GM19043 (cell line): ENCODE data around the gene IL20RA.
"Not testable (repeated sequence)": the region's sequence is repeated elsewhere in the genome, so short reads cannot be mapped to it uniquely, and the experiment has no call there.

Experiments
- ATAC-seq: cut with Tn5 transposase; IDR thresholded peaks from one replicate; pipeline ENCODE4 v1.9.1; 2021; ENCODE audit warnings: low read depth; ENCODE audit not compliant: unreplicated experiment

Gene IL20RA

DNA sequence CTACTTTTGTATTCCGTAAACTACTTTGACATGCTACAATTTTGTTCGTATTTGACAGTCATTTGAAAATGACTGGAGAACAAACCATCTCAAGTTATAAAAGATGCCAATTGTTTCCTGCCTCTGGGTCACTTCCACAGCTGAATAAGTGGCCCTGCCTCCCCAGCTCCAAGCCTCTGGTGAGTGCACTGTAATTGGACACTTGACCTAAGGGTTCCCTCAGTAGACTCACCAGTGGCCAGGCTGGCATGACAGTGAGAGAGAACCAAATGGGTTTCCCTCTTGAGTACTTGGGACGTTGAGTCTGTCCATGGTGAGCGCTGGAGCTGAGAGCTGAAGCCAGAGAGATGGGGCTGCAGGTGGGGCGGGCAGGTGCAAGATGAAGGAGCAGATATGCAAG, 65.6 kb downstream of the IL20RA start:
- ATAC-seq = no peak

DNA sequence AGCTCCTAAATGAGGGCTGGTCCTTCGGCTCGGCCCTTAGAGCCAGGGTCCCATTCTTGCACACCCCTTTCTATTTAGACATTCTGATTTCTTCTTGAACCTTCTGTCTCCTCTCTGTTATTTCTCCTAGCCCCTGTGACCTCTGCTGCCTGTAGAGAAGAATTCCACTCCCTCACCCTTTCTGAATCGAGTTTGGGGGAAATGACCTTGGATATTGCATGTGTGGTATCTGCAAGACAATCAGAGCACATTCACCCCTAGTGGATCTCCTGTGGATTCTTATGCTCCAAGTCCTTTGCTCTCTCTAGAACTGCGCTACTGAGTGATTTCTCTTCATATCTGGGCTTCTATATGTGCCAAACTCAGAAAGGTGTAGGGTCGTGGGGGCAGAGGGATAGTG, 67.7 kb downstream of the IL20RA start:
- no peak for ATAC-seq

DNA sequence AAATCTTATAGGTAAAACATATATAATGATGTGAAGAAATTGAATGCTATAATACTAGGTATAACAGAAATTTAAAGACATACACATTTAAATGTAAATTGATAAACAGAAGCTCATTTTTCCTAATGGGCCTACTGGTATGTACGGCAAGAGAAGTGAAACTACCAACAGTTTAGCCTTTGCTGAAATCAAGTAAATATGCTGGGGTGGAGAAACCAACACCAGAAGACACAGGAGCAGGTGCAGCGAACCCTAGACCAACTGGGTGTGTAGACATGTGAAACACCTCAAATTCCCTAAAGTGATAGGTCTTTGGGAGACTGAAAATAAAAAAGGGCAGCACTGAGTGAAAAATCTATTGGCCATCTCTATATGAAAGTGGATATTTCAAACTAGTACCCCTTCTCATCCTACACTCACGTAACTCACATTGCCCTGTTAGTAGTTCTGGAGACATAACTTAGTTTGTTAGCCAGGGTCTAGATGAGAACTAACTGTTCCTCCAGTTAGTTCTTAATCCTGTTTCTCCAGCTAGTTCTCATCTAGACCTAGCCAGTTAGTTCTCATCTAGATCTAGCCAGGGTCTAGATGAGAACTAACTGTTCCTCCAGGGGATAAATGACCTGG, 69.6 kb downstream of the IL20RA start:
- no peak for ATAC-seq

DNA sequence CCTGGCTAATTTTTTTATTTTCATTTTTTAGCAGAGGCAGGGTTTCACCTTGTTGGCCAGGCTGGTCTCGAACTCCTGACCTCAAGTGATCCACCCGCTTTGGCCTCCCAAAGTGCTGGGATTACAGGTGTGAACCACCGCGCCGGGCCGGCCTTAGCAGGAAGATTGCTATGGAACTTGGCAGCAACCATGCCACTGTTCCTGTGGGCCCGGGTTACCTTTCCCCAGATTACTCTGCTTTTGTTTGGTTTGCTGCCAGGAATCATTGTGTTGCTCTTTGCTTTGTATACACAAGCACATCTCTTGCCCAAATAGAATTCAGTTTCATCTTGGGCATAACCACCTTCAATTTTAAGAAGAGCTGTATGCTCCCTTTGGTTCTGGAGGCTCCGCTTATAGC, 71.0 kb downstream of the IL20RA start:
- not testable (repeated sequence) for ATAC-seq

DNA sequence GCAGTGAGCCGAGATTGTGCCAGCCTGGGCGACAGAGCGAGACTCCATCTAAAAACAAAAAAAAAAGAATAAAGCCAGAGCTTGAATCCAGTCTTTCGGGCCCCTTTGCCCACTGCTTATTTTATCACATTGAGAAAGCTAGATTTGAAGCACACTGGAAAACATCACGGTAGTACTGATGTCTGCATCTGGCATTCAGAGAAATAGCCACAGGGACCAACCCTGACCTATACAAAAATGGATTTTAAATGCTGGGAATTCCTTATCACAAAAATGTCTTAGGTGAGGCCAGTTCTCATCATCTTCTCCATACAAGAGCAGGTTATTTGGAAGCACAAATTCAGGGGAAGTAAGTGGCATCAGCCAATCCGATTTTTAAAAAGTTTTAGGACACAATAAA, 73.2 kb downstream of the IL20RA start:
- no peak for ATAC-seq

DNA sequence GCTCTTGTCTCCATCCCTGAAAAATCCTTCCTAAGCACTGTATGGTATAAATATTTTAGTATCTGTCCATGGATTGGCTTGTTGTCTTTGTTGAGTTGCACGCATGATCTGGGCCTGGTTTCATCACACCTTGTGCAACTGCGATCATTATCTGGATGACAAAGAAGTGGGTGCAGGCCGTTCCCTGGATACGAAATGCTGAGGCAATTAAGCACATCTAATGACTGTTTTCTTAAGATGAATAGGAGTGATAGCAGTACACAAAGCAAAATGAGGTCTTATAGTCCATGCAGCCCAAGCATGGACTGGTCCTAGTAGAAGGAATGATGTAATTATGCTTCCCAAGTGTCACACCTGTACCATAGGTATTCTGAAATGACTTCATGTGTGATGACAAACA, 74.8 kb downstream of the IL20RA start:
- ATAC-seq = no peak

DNA sequence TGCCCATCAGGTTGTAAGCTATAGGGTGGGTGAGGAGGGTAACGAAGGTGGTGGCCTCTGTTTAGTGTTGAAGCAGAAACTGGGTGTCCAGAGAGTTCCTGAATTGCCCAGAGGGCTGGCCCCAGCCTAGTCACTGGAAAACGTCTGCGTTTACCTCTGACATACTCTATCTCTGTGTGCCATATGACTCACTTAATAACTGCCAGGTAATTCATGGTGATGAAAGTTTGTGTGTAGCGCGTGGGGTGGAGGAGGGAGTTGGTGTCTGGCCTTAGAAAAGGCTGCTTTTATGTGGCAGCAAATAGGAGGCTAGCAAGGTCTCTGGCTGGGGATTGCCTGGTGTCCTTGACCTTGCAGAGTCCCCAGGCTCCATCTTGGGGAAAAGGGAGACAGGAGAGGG, 75.3 kb downstream of the IL20RA start:
- ATAC-seq = no peak

DNA sequence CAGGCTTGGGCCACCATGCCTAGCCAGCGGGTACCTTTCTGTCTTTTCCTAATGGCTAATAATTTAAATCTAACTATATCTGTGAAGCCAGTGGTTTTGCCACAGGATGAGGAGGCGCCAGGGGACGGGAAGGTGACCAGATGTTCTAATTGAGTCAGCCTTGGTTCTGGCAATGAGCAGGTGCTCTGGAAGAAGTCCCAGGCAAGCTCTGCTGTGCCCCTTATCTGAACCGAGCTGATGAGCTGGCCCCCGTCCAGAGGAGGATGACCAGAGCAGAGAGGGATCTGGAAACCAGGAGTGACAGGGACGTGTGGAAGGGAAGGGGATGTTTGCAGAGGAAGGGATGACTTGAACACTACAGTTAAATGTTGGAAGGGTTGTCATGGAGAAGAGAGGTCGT, 75.9 kb downstream of the IL20RA start:
- ATAC-seq = no peak

DNA sequence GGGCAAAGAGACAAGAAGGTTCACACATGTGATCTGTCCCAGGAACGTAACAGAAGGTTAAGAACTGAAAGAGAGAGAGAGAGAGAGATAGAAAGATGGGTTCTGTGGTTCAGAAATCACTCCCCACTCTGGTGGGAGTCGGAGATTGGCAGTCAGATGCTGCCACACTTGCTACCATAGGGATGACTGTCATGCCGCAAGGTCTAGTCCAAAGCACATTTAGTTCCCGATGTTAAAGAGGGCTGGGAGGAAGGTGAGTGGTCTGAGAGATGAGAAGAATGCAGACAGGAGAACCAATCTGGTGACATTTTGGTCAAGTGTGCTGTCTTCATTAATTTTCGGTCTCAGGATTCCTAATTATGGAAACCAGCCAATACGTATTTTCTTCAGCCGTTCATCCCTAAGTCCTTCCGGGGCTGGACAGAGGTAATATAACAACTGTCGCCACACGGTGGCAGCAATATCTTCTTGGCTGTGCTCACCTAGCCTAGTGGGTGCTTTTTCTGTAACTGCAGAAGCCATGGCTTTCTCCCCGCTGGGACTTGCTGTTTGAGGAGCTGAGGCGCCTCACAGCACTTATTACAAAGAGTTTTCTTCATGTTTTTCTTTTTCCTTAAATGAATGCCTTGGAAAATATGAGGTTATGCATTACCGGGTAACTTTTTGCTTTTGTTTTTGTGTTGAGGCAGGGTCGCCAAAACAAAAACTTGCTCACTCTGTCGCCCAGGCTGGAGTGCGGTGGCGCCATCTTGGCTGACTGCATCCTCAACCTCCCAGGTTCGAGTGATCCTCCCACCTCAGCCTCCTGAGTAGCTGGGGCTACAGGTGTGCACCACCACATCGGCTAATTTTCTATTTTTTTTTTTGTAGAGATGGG, 76.7 kb downstream of the IL20RA start:
- ATAC-seq = peak; percentile 93

DNA sequence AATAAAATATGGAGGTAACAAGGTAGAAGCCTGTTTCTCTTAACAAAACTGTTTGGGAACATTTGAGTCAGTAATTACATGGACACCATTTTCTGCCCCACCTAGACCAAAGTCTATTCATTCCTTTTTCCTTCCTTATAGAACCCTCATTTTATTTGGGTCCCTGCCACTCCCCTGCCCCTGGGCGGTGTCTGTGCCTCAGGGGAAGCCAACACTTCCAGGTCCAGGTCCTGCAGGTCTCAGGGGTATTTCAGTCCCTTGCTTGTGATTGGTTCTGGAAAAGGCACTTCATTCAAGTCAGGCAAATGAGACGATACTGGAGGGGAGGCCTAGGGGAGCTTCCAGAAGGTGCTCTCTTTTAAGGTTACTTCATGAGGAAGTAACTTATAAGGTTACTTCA, 80.4 kb downstream of the IL20RA start:
- ATAC-seq = no peak

DNA sequence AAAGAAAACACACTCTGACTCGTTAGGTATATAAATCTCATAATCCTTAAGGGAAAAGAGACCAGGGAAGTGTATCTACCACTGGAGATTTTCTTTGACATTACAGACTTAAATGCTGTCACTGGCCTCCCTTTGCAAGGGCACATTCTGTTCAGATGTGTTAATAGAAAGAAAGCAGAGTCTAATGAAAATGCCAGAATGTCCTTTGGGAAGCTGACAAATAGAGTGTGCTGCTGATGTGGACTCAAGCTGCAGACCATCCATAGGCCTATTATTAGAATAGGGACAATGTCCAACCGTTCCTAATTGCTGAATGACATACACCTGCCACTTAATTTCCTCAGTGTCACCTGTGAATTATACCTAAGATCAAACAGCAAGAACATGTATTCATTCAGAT, 81.5 kb downstream of the IL20RA start:
- ATAC-seq = no peak

DNA sequence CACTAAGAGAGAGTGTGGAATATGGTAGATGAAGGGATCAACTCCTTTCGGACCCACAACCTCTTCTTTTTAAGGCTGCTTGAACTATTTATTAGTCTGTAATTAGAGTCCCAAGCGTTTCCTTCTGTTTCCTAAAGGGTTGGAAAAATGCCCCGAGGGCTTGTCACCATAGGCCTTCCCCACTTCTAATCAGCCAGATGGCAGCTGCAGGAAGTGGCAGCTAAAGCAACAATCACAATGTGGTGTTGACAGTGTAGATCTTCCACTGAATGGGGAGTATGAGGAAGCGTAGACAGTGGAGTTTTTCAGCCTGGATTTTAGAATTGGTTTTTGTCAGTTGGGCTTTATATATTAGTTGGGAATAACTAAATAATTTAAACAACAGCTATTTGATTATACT, 82.1 kb downstream of the IL20RA start:
- no peak for ATAC-seq

DNA sequence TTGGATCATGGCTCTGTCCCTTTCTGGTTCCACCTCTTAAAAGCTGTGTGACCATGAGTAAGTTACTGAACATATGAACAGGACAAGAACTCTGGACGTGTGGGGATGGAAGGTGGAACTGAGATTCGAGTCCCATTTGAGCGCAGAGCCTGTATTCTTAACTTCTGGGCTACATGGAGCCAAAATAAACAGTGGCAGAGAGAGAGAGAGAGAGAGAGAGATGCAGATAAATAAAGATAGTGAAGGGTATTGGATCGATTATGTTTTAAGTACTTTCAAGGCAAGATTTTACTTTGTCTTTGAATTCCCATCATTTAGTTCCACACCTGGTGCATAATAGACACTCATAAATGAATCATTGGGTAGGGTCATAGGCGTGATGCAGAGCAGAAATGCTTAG, 82.9 kb downstream of the IL20RA start:
- no peak for ATAC-seq

DNA sequence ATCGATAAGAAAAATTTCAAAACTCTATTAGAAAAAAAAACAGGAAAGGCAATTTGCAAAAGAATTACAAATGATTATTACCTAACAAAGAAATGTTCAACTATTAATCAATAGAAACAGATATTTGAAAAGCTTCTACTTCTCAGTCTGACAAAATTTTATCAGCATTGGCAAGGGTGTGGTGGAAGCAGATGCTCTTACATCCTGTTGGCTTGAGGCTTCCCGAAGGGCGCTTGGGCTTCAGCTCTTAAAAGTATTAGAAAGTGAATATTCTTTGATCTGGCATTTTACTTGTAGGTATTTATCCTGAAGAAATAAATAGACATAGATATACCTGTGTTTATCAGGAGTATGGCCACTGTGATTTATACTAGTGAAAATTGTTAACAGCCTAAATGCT, 84.0 kb downstream of the IL20RA start:
- ATAC-seq = no peak

DNA sequence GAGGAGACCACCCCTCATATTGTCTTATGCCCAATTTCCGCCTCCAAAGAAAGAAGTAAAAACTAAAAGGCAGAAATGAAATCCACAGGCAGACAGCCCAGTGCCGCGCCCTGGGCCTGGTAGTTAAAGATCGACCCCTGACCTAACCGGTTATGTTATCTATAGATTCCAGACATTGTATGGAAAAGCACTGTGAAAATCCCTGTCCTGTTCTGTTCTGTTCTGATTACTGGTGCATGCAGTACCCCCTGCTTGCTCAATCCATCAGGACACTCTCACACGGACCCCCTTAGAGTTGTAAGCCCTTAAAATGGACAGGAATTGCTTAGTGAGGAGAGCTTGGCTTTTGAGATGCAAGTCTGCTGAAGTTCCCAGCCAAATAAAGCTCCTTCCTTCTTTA, 84.8 kb downstream of the IL20RA start:
- not testable (repeated sequence) for ATAC-seq

DNA sequence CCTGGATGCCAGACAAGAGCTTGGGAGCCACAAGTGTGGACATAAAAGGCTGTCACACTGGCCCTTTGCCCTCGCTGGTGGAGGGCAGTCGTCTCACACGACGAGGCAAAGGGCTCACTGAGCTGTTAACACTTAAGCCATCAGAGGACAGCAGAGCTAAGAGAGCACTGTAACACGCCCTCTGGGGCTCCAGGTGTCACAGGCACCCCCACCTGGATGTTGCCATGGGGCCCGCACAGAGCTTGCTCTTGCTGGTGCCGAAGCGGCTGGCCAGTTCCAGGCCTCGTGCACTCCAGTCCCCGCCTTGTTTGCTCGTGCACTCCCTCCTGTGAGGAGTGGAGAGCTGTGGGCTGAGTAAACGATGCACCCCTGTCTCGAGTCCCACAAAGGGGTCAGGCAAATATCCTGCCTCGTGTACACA, 85.3 kb downstream of the IL20RA start:
- ATAC-seq = no peak

DNA sequence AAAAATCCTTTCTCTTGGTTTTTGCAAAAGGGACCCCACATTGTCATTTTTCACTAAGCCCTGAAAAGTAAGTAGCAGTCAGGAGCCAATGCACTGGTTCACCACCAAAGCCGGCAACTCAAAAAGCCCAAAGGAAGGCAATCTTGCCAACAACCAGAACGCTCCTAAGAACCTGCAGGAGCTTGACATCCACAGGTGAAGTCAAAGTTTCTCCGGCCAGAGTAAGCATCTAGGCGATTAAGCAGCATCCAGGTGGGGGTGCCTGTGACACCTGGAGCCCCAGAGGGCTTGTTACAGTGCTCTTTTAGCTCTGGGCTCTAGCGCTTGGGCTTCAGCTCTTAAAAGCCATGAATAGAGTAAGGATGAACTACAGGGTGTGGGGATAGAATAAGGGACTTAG, 86.6 kb downstream of the IL20RA start:
- ATAC-seq = no peak

DNA sequence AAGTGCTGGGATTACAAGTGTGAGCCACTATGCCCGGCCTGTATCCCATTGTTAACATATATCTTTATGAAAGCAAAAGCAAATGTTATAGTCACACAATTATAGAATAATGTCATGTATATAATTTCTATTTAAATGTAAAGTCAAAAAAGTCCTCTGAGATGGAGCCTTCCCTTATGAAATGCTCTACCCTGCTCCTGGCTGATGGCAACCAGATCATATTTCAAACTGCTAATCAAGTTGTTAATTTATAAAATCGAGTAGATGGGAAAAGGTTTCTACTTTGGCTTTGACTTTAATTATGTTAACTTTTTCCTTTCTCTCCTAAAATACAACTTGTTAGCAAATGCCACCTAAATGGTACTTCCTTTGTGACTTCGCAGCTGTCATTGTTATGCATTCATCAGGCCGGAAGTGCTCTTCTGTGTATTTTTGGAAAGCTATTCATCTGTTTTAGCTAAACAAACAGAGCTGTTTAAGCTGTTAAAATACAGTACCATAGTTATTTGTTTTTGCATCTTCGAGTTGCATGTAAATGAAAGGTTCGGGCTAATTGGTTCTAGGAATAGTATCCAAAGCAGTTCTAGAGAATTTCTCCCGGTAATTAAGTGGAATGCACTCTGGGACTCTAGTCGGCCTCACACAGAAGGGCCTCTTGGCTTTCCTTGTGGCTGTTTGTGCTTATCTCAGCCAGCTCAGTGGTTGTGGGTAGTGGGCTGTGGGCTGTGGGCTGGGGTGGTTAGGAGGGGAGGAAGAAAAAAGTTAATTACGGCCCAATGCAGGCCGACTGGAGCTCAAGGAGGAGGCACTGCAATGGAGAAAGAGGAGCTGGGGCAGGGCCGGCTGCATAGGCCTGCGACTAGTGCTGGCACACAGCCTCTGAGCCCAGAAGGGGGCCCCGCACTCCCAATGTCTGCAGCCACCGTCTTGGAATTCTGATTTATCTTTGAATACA, 87.9 kb downstream of the IL20RA start:
- no peak for ATAC-seq

DNA sequence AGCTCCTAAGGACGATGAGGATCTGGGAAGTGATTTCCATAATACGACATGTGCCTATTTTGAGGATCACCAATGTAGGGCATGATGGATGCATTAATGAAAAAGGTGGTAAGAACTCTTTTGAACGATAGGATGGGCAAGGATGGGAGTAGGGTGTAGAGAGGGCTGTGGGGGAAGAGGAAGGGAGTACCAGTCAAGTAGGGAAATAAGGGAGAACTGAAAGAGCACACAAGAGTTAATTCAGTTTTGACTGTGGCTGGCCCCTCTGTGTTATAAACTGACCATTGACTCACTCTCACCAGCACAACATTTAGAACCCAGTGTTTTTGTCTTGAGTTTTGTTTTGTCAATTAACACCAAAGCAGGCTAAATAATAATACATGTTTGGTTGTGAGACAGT, 89.6 kb downstream of the IL20RA start:
- ATAC-seq = no peak

DNA sequence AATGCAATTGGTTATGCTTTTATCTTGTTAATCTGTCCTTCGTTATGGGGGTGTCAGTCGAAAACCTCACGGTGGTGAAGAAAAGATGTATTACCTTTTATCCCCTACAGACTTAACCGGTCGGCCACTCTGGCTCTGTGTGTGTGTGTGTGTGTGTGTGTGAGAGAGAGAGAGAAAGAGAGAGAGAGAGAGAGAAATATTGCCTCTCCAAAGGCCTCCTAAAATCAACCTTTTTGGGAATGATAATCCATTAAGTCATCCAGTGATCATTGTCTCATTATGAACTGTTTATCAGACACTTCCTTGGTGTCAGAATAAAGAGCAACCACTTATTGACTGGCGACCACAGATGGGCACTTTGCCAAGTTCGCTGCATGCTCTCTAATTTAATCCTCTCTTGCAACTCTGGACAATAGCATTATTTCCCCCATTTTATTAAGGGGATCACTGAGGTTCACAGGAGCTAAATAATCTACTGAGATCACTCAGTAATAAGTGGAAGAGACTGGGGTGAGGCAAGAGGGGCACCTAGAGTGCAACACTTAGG, 92.0 kb downstream of the IL20RA start:
- no peak for ATAC-seq
